ENCODE results near the gene MBD6.
"Not testable (repeated sequence)": the region's sequence is repeated elsewhere in the genome, so short reads cannot be mapped to it uniquely, and the experiment has no call there.

MBD6 gene

GRCh38 chr12:57489157-57489641, 33.4 kb upstream of the MBD6 start:
- peak in 1 of 4 experiments; percentile 17 for DNase-seq

- no peak for DNase-seq
Measured at GRCh38 chr12:57490126-57490525, 32.5 kb upstream of the MBD6 start.

- DNase-seq, result no peak
Measured at GRCh38 chr12:57491393-57492280, 31.0 kb upstream of the MBD6 start.

GRCh38 chr12:57495051-57495701, 27.4 kb upstream of the MBD6 start:
- not testable (repeated sequence) for DNase-seq

- no peak for DNase-seq
Measured at GRCh38 chr12:57496822-57497221, 25.8 kb upstream of the MBD6 start.

- DNase-seq, result no peak
Measured at GRCh38 chr12:57497223-57498131, 25.1 kb upstream of the MBD6 start.

- DNase-seq, result no peak
Measured at GRCh38 chr12:57498132-57498502, 24.5 kb upstream of the MBD6 start.

GRCh38 chr12:57498571-57498970, 24.1 kb upstream of the MBD6 start:
- no peak for DNase-seq

- DNase-seq, result no peak
Measured at GRCh38 chr12:57500213-57500612, 22.4 kb upstream of the MBD6 start.

GRCh38 chr12:57502311-57502969, 20.2 kb upstream of the MBD6 start:
- not testable (repeated sequence) for DNase-seq

- DNase-seq, result not testable (repeated sequence)
Measured at GRCh38 chr12:57506541-57506940, 16.1 kb upstream of the MBD6 start.

- not testable (repeated sequence) for DNase-seq
Measured at GRCh38 chr12:57507796-57508195, 14.8 kb upstream of the MBD6 start.

- DNase-seq, result no peak
Measured at GRCh38 chr12:57511161-57511560, 11.5 kb upstream of the MBD6 start.

GRCh38 chr12:57511588-57512325, 10.9 kb upstream of the MBD6 start:
- DNase-seq, result no peak

GRCh38 chr12:57512665-57513064, 10.0 kb upstream of the MBD6 start:
- DNase-seq, result no peak

- DNase-seq, result no peak
Measured at GRCh38 chr12:57513266-57513665, 9.4 kb upstream of the MBD6 start.

- DNase-seq, result not testable (repeated sequence)
Measured at GRCh38 chr12:57513677-57514076, 8.9 kb upstream of the MBD6 start.

GRCh38 chr12:57514246-57514645, 8.4 kb upstream of the MBD6 start:
- DNase-seq, result not testable (repeated sequence)

- DNase-seq, result no peak
Measured at GRCh38 chr12:57514720-57515407, 7.8 kb upstream of the MBD6 start.

GRCh38 chr12:57515408-57515933, 7.2 kb upstream of the MBD6 start:
- DNase-seq, result no peak

Measured in suppressor macrophage (primary cell).